IMR-90 (cell line): ENCODE data around the gene NSL1. TPM values are rescaled to one million over a fixed set of nuclear protein-coding genes. Genes with fewer than 3 reads are reported as not detected.

Source experiments
- ATAC-seq: fragments of 200-7000 bp; cut with Tn5 transposase; 2 replicates; pipeline ENCODE4 v1.9.1; 2020; ENCODE audit warnings: low read depth, mild to moderate bottlenecking, moderate library complexity
- BruUV-seq: library from RNA; stranded (reverse); fragments of 400-500 nt; replicated peaks from 2 replicates; lab custom pipeline; 2021; lab: Mats Ljungman, UMichigan
- CTCF ChIA-PET: fragments of 300-600 bp; formaldehyde crosslinking; extraction: SDS; loops from one replicate; lab custom pipeline; 2021; ENCODE audit warnings: antibody characterized with exemption; lab: Yijun Ruan, JAX
- POLR2A ChIA-PET: fragments of 300-600 bp; sonication (Branson Sonifier 250); formaldehyde crosslinking; loops from one replicate; lab custom pipeline; 2022; ENCODE audit warnings: antibody characterized with exemption; ENCODE audit not compliant: unreplicated experiment; lab: Charles Lee
- DNase-seq: peaks from one replicate; pipeline ENCODE4 v3.0.0; 2013
- H2AFZ ChIP-seq: replicated peaks from 2 replicates; pipeline ENCODE3; 2013; ENCODE audit warnings: low read length, mild to moderate bottlenecking; ENCODE audit not compliant: poor library complexity
- H2AK5ac ChIP-seq: 2 replicates; pipeline ENCODE4 v1.6.1; 2013; ENCODE audit warnings: low read depth, low read length, inconsistent platforms
- H2AK9ac ChIP-seq: replicated peaks from 2 replicates; pipeline ENCODE3; 2013; ENCODE audit warnings: mild to moderate bottlenecking, low read depth, low read length, moderate library complexity; ENCODE audit not compliant: poor library complexity
- H2BK120ac ChIP-seq: 2 replicates; pipeline ENCODE4 v1.6.1; 2013; ENCODE audit warnings: low read depth, low read length, inconsistent platforms
- H2BK15ac ChIP-seq: 3 replicates; pipeline ENCODE4 v1.6.1; 2013; ENCODE audit warnings: low read depth, low read length, inconsistent platforms
- H2BK20ac ChIP-seq: 2 replicates; pipeline ENCODE4 v1.6.1; 2013; ENCODE audit warnings: low read depth, mild to moderate bottlenecking, inconsistent platforms, low read length, moderate library complexity
- H2BK5ac ChIP-seq: 2 replicates; pipeline ENCODE4 v1.6.1; 2013; ENCODE audit warnings: mild to moderate bottlenecking, low read depth, low read length, inconsistent platforms; ENCODE audit not compliant: poor library complexity, severe bottlenecking
- H3K14ac ChIP-seq: replicated peaks from 2 replicates; pipeline ENCODE4 v1.6.1; 2013; ENCODE audit warnings: low read depth, low read length, inconsistent platforms
- H3K18ac ChIP-seq: 2 replicates; pipeline ENCODE4 v1.6.1; 2013; ENCODE audit warnings: low read depth, low read length, control low read depth
- H3K23ac ChIP-seq: 2 replicates; pipeline ENCODE4 v1.6.1; 2013; ENCODE audit warnings: low read depth, low read length, inconsistent platforms
- H3K27ac ChIP-seq: 2 replicates; pipeline ENCODE4 v1.5.1; 2013; ENCODE audit warnings: mild to moderate bottlenecking, control low read depth, low read length; ENCODE audit not compliant: insufficient read depth
- H3K27me3 ChIP-seq: 2 replicates; pipeline ENCODE4 v1.6.1; 2013; ENCODE audit warnings: low read length; ENCODE audit not compliant: control insufficient read depth, insufficient read depth
- H3K36me3 ChIP-seq: 2 replicates; pipeline ENCODE4 v1.6.1; 2013; ENCODE audit warnings: low read length, mixed read lengths; ENCODE audit not compliant: control insufficient read depth, insufficient read depth
- H3K4ac ChIP-seq: 2 replicates; pipeline ENCODE4 v1.6.1; 2013; ENCODE audit warnings: low read depth, low read length, inconsistent platforms
- H3K4me1 ChIP-seq: 2 replicates; pipeline ENCODE4 v1.6.1; 2013; ENCODE audit warnings: low read length, mixed read lengths; ENCODE audit not compliant: control insufficient read depth, insufficient read depth
- H3K4me2 ChIP-seq: 2 replicates; pipeline ENCODE4 v1.6.1; 2013; ENCODE audit warnings: low read depth, mild to moderate bottlenecking, control low read depth, low read length, moderate library complexity
- H3K4me3 ChIP-seq: 2 replicates; pipeline ENCODE4 v1.5.1; 2013; ENCODE audit warnings: low read depth, mild to moderate bottlenecking, control low read depth, low read length, moderate library complexity; ENCODE audit not compliant: insufficient read depth
- H3K56ac ChIP-seq: 2 replicates; pipeline ENCODE4 v1.6.1; 2013; ENCODE audit warnings: low read length, inconsistent platforms; ENCODE audit not compliant: insufficient read depth; ENCODE audit errors: extremely low read depth
- H3K79me1 ChIP-seq, 2 experiments: 2 replicates each; pipeline ENCODE4 v1.6.1; 2013; ENCODE audit warnings: low read length in 2 of 2, inconsistent platforms in 1 of 2, low read depth in 1 of 2
- H3K9ac ChIP-seq: 2 replicates; pipeline ENCODE4 v1.6.1; 2013; ENCODE audit warnings: low read depth, low read length, control low read depth
- H3K9me1 ChIP-seq: 2 replicates; pipeline ENCODE4 v1.6.1; 2013; ENCODE audit warnings: low read length, inconsistent platforms; ENCODE audit not compliant: insufficient read depth
- H3K9me3 ChIP-seq: 2 replicates; pipeline ENCODE4 v1.6.1; 2013; ENCODE audit warnings: low read length; ENCODE audit not compliant: control insufficient read depth, insufficient read depth
- H4K20me1 ChIP-seq: 2 replicates; pipeline ENCODE4 v1.6.1; 2013; ENCODE audit warnings: low read length, inconsistent platforms; ENCODE audit not compliant: insufficient read depth
- H4K5ac ChIP-seq: 2 replicates; pipeline ENCODE4 v1.6.1; 2013; ENCODE audit warnings: mild to moderate bottlenecking, low read depth, low read length, control low read depth
- H4K8ac ChIP-seq, 2 experiments: 2 replicates each; pipeline ENCODE4 v1.6.1; 2013; ENCODE audit warnings: low read depth in 2 of 2, low read length in 2 of 2, control low read depth in 1 of 2, inconsistent platforms in 1 of 2
- H4K91ac ChIP-seq: 2 replicates; pipeline ENCODE4 v1.6.1; 2013; ENCODE audit warnings: low read depth, low read length, inconsistent platforms; ENCODE audit not compliant: insufficient read depth
- NFE2L2 ChIP-seq: fragments of 150-350 bp; IDR thresholded peaks from 2 replicates; pipeline ENCODE4 v1.6.1; 2016; ENCODE audit warnings: low read depth, mild to moderate bottlenecking, low read length
- POLR2A ChIP-seq: IDR thresholded peaks from 2 replicates; pipeline ENCODE4 v1.6.1; 2012; ENCODE audit warnings: mild to moderate bottlenecking, low read depth, low read length
- RAD21 ChIP-seq: IDR thresholded peaks from 2 replicates; pipeline ENCODE4 v1.6.1; 2012; ENCODE audit warnings: low read length, improper control_type of control experiment
- WGBS, 2 experiments: methylation state at CpG; one replicate each; pipeline versions ENCODE4 v1.1.5 to v1.1.7; 2013; ENCODE audit warnings: missing lambda C conversion rate in 2 of 2; ENCODE audit not compliant: insufficient read length in 1 of 2; ENCODE audit errors: extremely low coverage in 2 of 2; 5-methylcytosine and 5-hydroxymethylcytosine counted together
- dilution Hi-C: fragments of 300-500 bp; cut with HindIII; formaldehyde crosslinking; loops from one replicate; pipeline ENCODE4 v1.14.3; 2018; ENCODE audit warnings: low sequenced_read_pairs; ENCODE audit not compliant: unreplicated experiment
- in situ Hi-C: fragments of 300-500 bp; cut with MboI; formaldehyde crosslinking; loops from 3 replicates; pipeline ENCODE4 v1.14.3; 2019; ENCODE audit warnings: low sequenced_read_pairs, inconsistent platforms, mixed read lengths
- intact Hi-C: fragments of 100-400 bp; cut with micrococcal nuclease; formaldehyde crosslinking; loops from 2 replicates; pipeline ENCODE4 v1.10.0; 2022
- polyA plus RNA-seq, 3 experiments: library from polyadenylated mRNA; depleted of rRNA; stranded (reverse); fragments of >200 nt; gene quantifications; 2 replicates each; pipeline ENCODE4 v1.2.3, GENCODE V29; 2012; ENCODE audit warnings: low replicate concordance in 1 of 3
- total RNA-seq: library from RNA; depleted of rRNA; stranded (reverse); fragments of >200 nt; gene quantifications from 2 replicates; pipeline ENCODE4 v1.2.3, GENCODE V29; 2012

Gene NSL1
- total and polyA plus RNA-seq, 2 of the 4 experiments (the other 2 are of a cell fraction), result 19.1 to 42.5 TPM

DNA sequence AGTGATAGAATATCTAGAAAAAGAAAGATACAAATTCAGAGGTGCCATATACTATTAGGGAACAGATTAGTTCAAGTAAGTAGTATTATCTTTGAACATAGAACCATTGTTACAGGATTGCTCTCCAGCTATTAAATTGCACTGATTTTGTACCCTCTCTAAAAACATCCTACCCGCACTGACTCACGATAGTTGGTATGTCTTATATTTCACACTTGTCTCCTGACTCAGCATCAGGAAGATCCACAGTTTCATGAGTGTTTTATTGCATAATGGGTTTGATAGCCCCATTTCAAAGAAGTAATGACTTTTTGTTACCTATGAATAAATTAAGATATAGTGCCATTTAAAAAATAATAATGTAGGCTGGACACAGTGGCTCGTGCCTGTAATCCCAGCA, 6.1 kb upstream of the NSL1 start:
- CTCF ChIA-PET, result interaction anchor here (0.7 kb wide), 1 partner anchor 198 kb away, joined by 4 read pairs; no protein-coding TSS in a partner anchor
- H3K23ac ChIP-seq, result no peak overlapping the region
- no peak overlapping the region for H3K56ac ChIP-seq
- H2BK15ac ChIP-seq, result no peak overlapping the region
- H3K27ac ChIP-seq, result no peak overlapping the region
- no peak overlapping the region for H3K4me3 ChIP-seq
- H2AK9ac ChIP-seq, result no peak overlapping the region
- ATAC-seq (no peak), DNase-seq (peak; percentile 21)
- in situ Hi-C loops, result no loop called here
- intact Hi-C loops, result no loop called here
- no peaks in the 10 kb centered on the region for H3K9me3 ChIP-seq
- no peak overlapping the region for H3K9ac ChIP-seq
- no peak overlapping the region for H3K4me2 ChIP-seq
- H2AK5ac ChIP-seq, result no peak overlapping the region
- 0 out of 2 replicates have a peak, but pooled peaks cover 2% of the 10 kb centered on the region for H3K4me1 ChIP-seq
- no peak overlapping the region for H3K14ac ChIP-seq
- H2BK5ac ChIP-seq, result no peak overlapping the region
- H3K36me3 ChIP-seq, result peaks cover 9% of the 10 kb centered on the region; the same call in 1 of the 2 replicates
- no CpG with 5 or more reads among the region's 3 CpGs for WGBS, 2 experiments
- TF ChIP-seq RAD21 (no peak), NFE2L2 (no peak), POLR2A (no peak)
- no peak overlapping the region for H4K91ac ChIP-seq
- no peak overlapping the region for H4K8ac ChIP-seq
- no peaks in the 10 kb centered on the region for H3K27me3 ChIP-seq
- no TSS peak for BruUV-seq
- H2AFZ ChIP-seq, result no peak overlapping the region
- no peak overlapping the region for H3K4ac ChIP-seq
- POLR2A ChIA-PET, result interaction anchor here (0.6 kb wide), 2 partner anchors 38 to 60 kb away, joined by 9 to 12 read pairs; no protein-coding TSS in a partner anchor
- no peak overlapping the region for H4K5ac ChIP-seq
- H3K18ac ChIP-seq, result no peak overlapping the region
- dilution Hi-C loops, result no loop called here
- peaks cover 3% of the 10 kb centered on the region in 2 experiments; a peak in 3 of 4 replicates for H3K79me1 ChIP-seq
- H4K20me1 ChIP-seq, result no peaks in the 10 kb centered on the region
- no peak overlapping the region for H2BK20ac ChIP-seq
- no peak overlapping the region for H2BK120ac ChIP-seq
- H3K9me1 ChIP-seq, result no peaks in the 10 kb centered on the region
